ACC112 (cell line): Measurements from ENCODE around the gene BTBD9.

Experiments used
- H2AFZ ChIP-seq: fragments of 200-600 bp; sonication (generic); one replicate; pipeline ENCODE4 v1.6.0; 2017; ENCODE audit warnings: antibody characterized with exemption, low read length; ENCODE audit not compliant: unreplicated experiment
- H3K27ac ChIP-seq: fragments of 200-600 bp; sonication (generic); 2 replicates; pipeline ENCODE4 v1.5.1; 2014; ENCODE audit warnings: low read depth, mild to moderate bottlenecking, antibody characterized with exemption, low read length, moderate library complexity
- H3K27me3 ChIP-seq: fragments of 200-600 bp; sonication (generic); 2 replicates; pipeline ENCODE4 v1.6.1; 2014; ENCODE audit warnings: mild to moderate bottlenecking, antibody characterized with exemption, low read length, moderate library complexity, mixed read lengths; ENCODE audit not compliant: insufficient read depth
- H3K36me3 ChIP-seq: fragments of 200-600 bp; sonication (generic); 2 replicates; pipeline ENCODE4 v1.6.1; 2016; ENCODE audit warnings: mild to moderate bottlenecking, antibody characterized with exemption, low read length, moderate library complexity, mixed read lengths; ENCODE audit not compliant: insufficient read depth
- H3K4me1 ChIP-seq: fragments of 200-600 bp; sonication (generic); one replicate; pipeline ENCODE4 v1.6.1; 2016; ENCODE audit warnings: low read length, mixed read lengths; ENCODE audit not compliant: insufficient read depth, unreplicated experiment, control insufficient read depth
- H3K4me3 ChIP-seq: fragments of 200-600 bp; sonication (generic); 2 replicates; pipeline ENCODE4 v1.5.1; 2014; ENCODE audit warnings: mild to moderate bottlenecking, low read depth, low read length
- H3K79me2 ChIP-seq: fragments of 200-600 bp; sonication (generic); one replicate; pipeline ENCODE4 v1.6.0; 2016; ENCODE audit warnings: low read length; ENCODE audit not compliant: control insufficient read depth, unreplicated experiment, insufficient read depth

BTBD9 gene

GRCh38 chr6:38417521-38417920 lies 222.2 kb downstream of the BTBD9 start:
- H2AFZ ChIP-seq = no peak overlapping the region

GRCh38 chr6:38415231-38416005 lies 224.3 kb downstream of the BTBD9 start:
- Histone ChIP-seq H3K4me3 (no peak overlapping the region), H3K79me2 (no peaks in the 10 kb centered on the region), H3K27me3 (no peaks in the 10 kb centered on the region), H3K4me1 (no peaks in the 10 kb centered on the region), H3K27ac (no peak overlapping the region), H3K36me3 (no peaks in the 10 kb centered on the region), H2AFZ (no peak overlapping the region)

More at GRCh38 chr6:38417521-38417920, 222.2 kb downstream of the BTBD9 start:
- H3K79me2 ChIP-seq = no peaks in the 10 kb centered on the region
- no peaks in the 10 kb centered on the region for H3K4me1 ChIP-seq
- H3K36me3 ChIP-seq = no peaks in the 10 kb centered on the region
- H3K27ac ChIP-seq = no peak overlapping the region
- H3K27me3 ChIP-seq = no peaks in the 10 kb centered on the region
- H3K4me3 ChIP-seq = no peak overlapping the region

DNA sequence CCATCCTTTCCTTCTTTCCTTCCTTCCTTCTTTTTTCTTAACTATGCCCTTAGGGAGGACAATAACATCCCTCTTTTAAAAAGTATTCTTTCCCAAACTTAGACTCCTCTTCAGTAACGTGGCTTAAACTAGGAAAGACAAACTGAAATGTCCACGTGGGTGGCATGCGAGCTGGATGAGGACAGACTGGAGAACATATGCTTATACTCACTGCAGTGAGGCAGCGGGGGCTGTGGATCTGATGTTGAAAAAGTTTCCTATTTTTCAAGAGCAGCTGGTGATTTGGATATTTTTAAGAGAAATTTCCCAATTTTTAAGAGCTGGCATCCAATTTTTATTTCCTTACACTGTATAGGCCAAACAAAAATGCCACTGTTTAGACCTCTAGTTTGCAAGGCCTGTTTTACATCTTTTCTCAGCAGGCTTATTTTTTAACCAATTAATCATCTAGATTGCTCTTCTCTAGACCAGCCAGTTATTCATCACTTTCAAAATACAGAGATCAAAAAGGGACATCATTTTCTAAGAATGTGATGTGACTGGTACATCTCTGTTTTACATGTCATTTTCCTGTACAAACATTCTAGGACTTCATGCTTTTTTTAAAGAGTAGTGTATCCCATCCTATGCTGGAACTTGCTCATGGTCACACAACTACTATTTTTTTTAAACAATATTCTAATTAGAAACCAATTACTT lies 226.5 kb downstream of the BTBD9 start:
- Histone ChIP-seq H3K4me3 (no peak overlapping the region), H3K36me3 (no peaks in the 10 kb centered on the region), H3K27ac (no peak overlapping the region), H3K4me1 (no peaks in the 10 kb centered on the region), H2AFZ (no peak overlapping the region), H3K27me3 (no peaks in the 10 kb centered on the region), H3K79me2 (no peaks in the 10 kb centered on the region)

- Histone ChIP-seq H3K36me3 (no peaks in the 10 kb centered on the region), H3K79me2 (no peaks in the 10 kb centered on the region), H3K4me1 (peaks cover 16% of the 10 kb centered on the region), H2AFZ (no peak overlapping the region), H3K4me3 (no peak overlapping the region), H3K27ac (no peak overlapping the region), H3K27me3 (no peaks in the 10 kb centered on the region)
Observed at GRCh38 chr6:38407192-38407591, 232.5 kb downstream of the BTBD9 start.

GRCh38 chr6:38406096-38406495 lies 233.6 kb downstream of the BTBD9 start:
- H3K27ac ChIP-seq = no peak overlapping the region
- H3K79me2 ChIP-seq = no peaks in the 10 kb centered on the region

GRCh38 chr6:38404900-38405556 lies 234.7 kb downstream of the BTBD9 start:
- no peaks in the 10 kb centered on the region for H3K27me3 ChIP-seq
- H3K27ac ChIP-seq = peak overlapping the region; percentile 11
- peaks cover 16% of the 10 kb centered on the region for H3K4me1 ChIP-seq
- H3K79me2 ChIP-seq = no peaks in the 10 kb centered on the region
- no peak overlapping the region for H2AFZ ChIP-seq
- H3K36me3 ChIP-seq = no peaks in the 10 kb centered on the region
- peak overlapping the region; percentile 44; the same call in 1 of the 2 replicates for H3K4me3 ChIP-seq

More at GRCh38 chr6:38406096-38406495, 233.6 kb downstream of the BTBD9 start:
- H3K4me3 ChIP-seq = no peak overlapping the region
- peaks cover 16% of the 10 kb centered on the region for H3K4me1 ChIP-seq
- no peaks in the 10 kb centered on the region for H3K36me3 ChIP-seq
- no peaks in the 10 kb centered on the region for H3K27me3 ChIP-seq
- no peak overlapping the region for H2AFZ ChIP-seq

GRCh38 chr6:38404355-38404754 lies 235.4 kb downstream of the BTBD9 start:
- Histone ChIP-seq H3K79me2 (no peaks in the 10 kb centered on the region), H3K27me3 (no peaks in the 10 kb centered on the region), H3K36me3 (no peaks in the 10 kb centered on the region), H3K27ac (peak overlapping the region; percentile 11), H2AFZ (no peak overlapping the region), H3K4me3 (peak overlapping the region; percentile 44), H3K4me1 (peaks cover 16% of the 10 kb centered on the region)

GRCh38 chr6:38403548-38403947 lies 236.2 kb downstream of the BTBD9 start:
- Histone ChIP-seq H3K27me3 (no peaks in the 10 kb centered on the region), H3K27ac (no peak overlapping the region), H2AFZ (no peak overlapping the region), H3K4me3 (no peak overlapping the region), H3K36me3 (no peaks in the 10 kb centered on the region), H3K79me2 (no peaks in the 10 kb centered on the region), H3K4me1 (peaks cover 16% of the 10 kb centered on the region)

DNA sequence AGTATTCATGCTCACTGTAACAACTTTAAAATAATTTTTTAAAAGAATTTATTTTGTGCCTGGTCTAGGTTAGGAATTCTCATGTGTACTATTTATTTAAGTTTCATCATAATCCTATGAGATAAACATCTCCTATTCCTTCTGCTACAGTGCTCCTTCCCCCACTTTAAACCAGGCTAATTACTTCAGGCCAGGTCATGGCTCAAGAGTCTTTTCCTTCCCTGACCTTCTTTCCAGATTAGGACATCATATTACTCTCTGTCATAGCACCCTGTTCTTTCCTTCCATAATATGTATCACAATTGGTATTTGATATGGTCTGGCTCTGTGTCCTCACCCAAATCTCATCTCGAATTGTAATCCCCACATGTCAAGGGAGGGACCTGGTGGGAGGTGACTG lies 239.0 kb downstream of the BTBD9 start:
- peaks cover 16% of the 10 kb centered on the region for H3K4me1 ChIP-seq
- H3K4me3 ChIP-seq = no peak overlapping the region
- H2AFZ ChIP-seq = no peak overlapping the region
- no peaks in the 10 kb centered on the region for H3K27me3 ChIP-seq
- H3K36me3 ChIP-seq = no peaks in the 10 kb centered on the region
- H3K27ac ChIP-seq = no peak overlapping the region
- no peaks in the 10 kb centered on the region for H3K79me2 ChIP-seq

GRCh38 chr6:38400101-38400500 lies 239.6 kb downstream of the BTBD9 start:
- no peak overlapping the region for H2AFZ ChIP-seq
- H3K27ac ChIP-seq = no peak overlapping the region
- peaks cover 13% of the 10 kb centered on the region for H3K4me1 ChIP-seq
- no peak overlapping the region for H3K4me3 ChIP-seq
- no peaks in the 10 kb centered on the region for H3K79me2 ChIP-seq
- H3K36me3 ChIP-seq = no peaks in the 10 kb centered on the region
- no peaks in the 10 kb centered on the region for H3K27me3 ChIP-seq
